H1 (cell line): ENCODE results near the gene RRP7A. TPM values are rescaled to one million over a fixed set of nuclear protein-coding genes. Genes with fewer than 3 reads are reported as not detected.

ENCODE experiments used
- EGR1 ChIP-seq: IDR thresholded peaks from 2 replicates; pipeline ENCODE4 v1.6.1; 2011; ENCODE audit warnings: low read depth, low read length, borderline replicate concordance
- EZH2 ChIP-seq: fragments of 200-600 bp; sonication (generic); IDR thresholded peaks from 2 replicates; pipeline ENCODE4 v1.7.1; 2012; ENCODE audit warnings: low read depth, mild to moderate bottlenecking, moderate library complexity, low read length, inconsistent platforms; ENCODE audit not compliant: severe bottlenecking
- SIN3A ChIP-seq, 2 experiments: IDR thresholded peaks in 1 of 2; conservative IDR thresholded peaks in 1 of 2; 2 replicates each; pipeline ENCODE4 v1.6.1; 2011 to 2012; ENCODE audit warnings: low read length in 2 of 2, improper control_type of control experiment in 1 of 2, low read depth in 1 of 2, mild to moderate bottlenecking in 1 of 2
- polyA plus RNA-seq, 7 experiments: library from polyadenylated mRNA; depleted of rRNA in 3 of 7; stranded (reverse) in 5 of 7; unstranded in 2 of 7; fragments of >200 nt in 5 of 7; fragments of 200-250 nt in 2 of 7; gene quantifications; 1 replicate in 5 of 7; 2 replicates in 1 of 7; 4 replicates in 1 of 7; pipeline versions ENCODE4 v1.2.1 to v1.2.3, GENCODE V29; 2011 to 2013; ENCODE audit warnings: missing spikeins in 2 of 7, mixed read lengths in 2 of 7
- total RNA-seq: library from RNA; stranded (reverse); fragmentation: NEBNext Ultra II Directional; extraction: Animal tissue kit (Norgen Biotek cat#: 25700); gene quantifications from 2 replicates; pipeline ENCODE4 v1.2.1, GENCODE V29; 2021

The RRP7A gene
- total and polyA plus RNA-seq, 2 of the 8 experiments (the other 6 are each of a cell fraction or from before 2014, with no cell fraction given) = 18.4 to 49.0 TPM

GRCh38 chr22:42493393-42493792 lies 26.2 kb downstream of the RRP7A start (continued):
- TF ChIP-seq EGR1 (peak; percentile 77), EZH2 (no peak), SIN3A (conservative IDR thresholded peaks at IDR 0.05 in 1 of 2, IDR thresholded peaks at IDR 0.05 in 1 of 2; ENCODE audit: low read depth in 1 of 2, low read length in 2 of 2) (no peak)
